Measurements from ENCODE around the gene CEBPE.

CEBPE gene

GRCh38 chr14:23070262-23071129, 48.6 kb downstream of the CEBPE start:
- no peak for DNase-seq (ENCODE audit: extremely low spot score)
- TF ChIP-seq CTCF (IDR thresholded peaks at IDR 0.05; ENCODE audit: control extremely low read depth, extremely low read depth, low read depth, missing control alignments), result no peak
- ChIA-PET CTCF (interaction anchor here (0.7 to 3.9 kb wide), 15 partner anchors 9 to 231 kb away, joined by 3 to 50 read pairs (median 5); partner anchors contain the start of genes ACIN1, CDH24 and PPP1R3E), POLR2A (interaction anchor here (0.6 kb wide), 1 partner anchor 9 kb away, joined by 4 read pairs; no protein-coding TSS in a partner anchor)

GRCh38 chr14:23069413-23069806, 49.6 kb downstream of the CEBPE start:
- TF ChIP-seq CTCF (IDR thresholded peaks at IDR 0.05; ENCODE audit: control extremely low read depth, extremely low read depth, low read depth, missing control alignments), result no peak
- ChIA-PET POLR2A (interaction anchor here (0.6 to 1.6 kb wide), 2 partner anchors 12 to 101 kb away, joined by 3 to 5 read pairs; partner anchors contain the start of gene CDH24), CTCF (interaction anchor here (0.9 to 24.2 kb wide), 62 partner anchors 8 to 689 kb away, joined by 3 to 834 read pairs (median 6); partner anchors contain the start of genes ACIN1, AJUBA, C14orf119 and CDH24)
- no peak for DNase-seq (ENCODE audit: extremely low spot score)

GRCh38 chr14:23068789-23069412, 50.2 kb downstream of the CEBPE start:
- CTCF ChIA-PET, result interaction anchor here (0.6 to 24.2 kb wide), 70 partner anchors 9 to 688 kb away, joined by 3 to 834 read pairs (median 5); partner anchors contain the start of genes ACIN1, AJUBA, C14orf119 and CDH24
- peak; percentile 91 for DNase-seq (ENCODE audit: extremely low spot score)
- peak; percentile 95 for TF ChIP-seq CTCF (IDR thresholded peaks at IDR 0.05; ENCODE audit: control extremely low read depth, extremely low read depth, low read depth, missing control alignments)
- POLR2A ChIA-PET, result interaction anchor here (0.6 to 1.6 kb wide), 3 partner anchors 11 to 101 kb away, joined by 3 to 5 read pairs (median 4); partner anchors contain the start of genes ACIN1, C14orf119 and CDH24

- ChIA-PET CTCF (interaction anchor here (0.6 to 24.2 kb wide), 70 partner anchors 10 to 688 kb away, joined by 3 to 834 read pairs (median 5); partner anchors contain the start of genes ACIN1, AJUBA, C14orf119 and CDH24), POLR2A (interaction anchor here (0.6 to 1.6 kb wide), 3 partner anchors 10 to 149 kb away, joined by 3 to 5 read pairs (median 4); partner anchors contain the start of genes ACIN1, C14orf119, CDH24 and RBM23)
- TF ChIP-seq CTCF (IDR thresholded peaks at IDR 0.05; ENCODE audit: control extremely low read depth, extremely low read depth, low read depth, missing control alignments), result no peak
- DNase-seq (ENCODE audit: extremely low spot score), result no peak
These were observed 50.9 kb downstream of the CEBPE start for GRCh38 chr14:23067847-23068788.

Data from GM10248 (cell line).